ENCODE results near the gene IGSF10.

IGSF10 gene

DNA sequence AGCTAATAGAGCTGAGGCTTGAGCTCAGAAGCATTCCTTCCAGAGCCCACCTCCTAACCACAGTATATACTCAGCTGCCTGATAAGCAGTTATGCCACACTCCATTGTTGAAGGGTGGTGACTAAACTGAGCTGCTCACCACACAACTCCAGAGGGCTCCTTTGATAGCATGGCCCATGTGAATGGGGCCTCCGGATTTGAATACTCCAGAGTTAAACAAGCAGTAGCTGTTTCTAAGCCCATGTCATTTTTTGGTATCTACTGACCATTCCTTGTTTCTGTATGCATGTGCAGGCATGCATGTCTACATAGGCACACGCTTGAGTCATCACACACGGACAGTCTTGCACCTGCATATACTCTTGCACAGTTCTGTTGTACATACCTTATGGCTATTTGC, 28.9 kb downstream of the IGSF10 start:
- H3K4me1 ChIP-seq (ENCODE audit: insufficient read depth, low read length) = peaks cover 8% of the 10 kb centered on the region; the same call in 1 of the 2 replicates
- H3K9ac ChIP-seq (ENCODE audit: low read depth, low read length) = no peak overlapping the region
- H3K9me3 ChIP-seq (ENCODE audit: insufficient read depth, low read depth, low read length) = no peaks in the 10 kb centered on the region; the same call in 1 of the 2 replicates
- H3K4me3 ChIP-seq (ENCODE audit: low read length) = no peak overlapping the region
- no peak overlapping the region for H3K27ac ChIP-seq (ENCODE audit: low read length)
- H3K27me3 ChIP-seq (ENCODE audit: insufficient read depth, low read length) = no peaks in the 10 kb centered on the region
- H3K36me3 ChIP-seq (ENCODE audit: insufficient read depth, low read depth, low read length) = no peaks in the 10 kb centered on the region; the same call in 1 of the 2 replicates

DNA sequence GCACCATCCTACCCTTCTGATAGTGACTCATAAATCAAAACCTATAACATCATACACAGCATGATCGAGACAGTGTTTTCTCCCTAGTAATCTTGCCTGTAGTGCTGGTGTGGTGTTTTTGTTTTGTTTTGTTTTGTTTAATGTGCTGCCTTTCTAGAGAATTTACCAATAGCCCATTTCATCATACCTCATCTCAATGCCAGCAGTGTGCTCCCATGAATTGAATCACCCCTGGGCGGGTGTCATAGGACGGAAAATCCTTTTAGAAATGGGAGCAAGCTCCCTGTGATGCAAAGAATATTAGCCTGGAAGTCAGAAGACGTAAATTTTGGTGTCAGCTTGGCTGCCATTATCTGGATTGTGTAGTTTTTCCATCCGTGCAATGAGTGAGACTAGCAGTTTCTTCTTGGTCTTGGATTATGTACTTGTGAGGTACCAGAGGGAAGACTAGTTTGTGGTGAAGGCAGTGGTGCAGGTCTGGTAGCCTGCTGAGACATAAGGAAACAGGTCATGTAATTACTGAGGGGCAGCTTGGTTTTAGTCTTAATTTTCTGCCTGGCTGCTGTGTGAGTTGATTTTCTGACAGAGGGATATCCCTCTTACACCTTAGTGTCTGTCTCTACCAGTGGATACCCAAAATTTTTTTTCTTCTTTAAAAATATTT, 29.9 kb downstream of the IGSF10 start:
- peaks cover 8% of the 10 kb centered on the region; the same call in 1 of the 2 replicates for H3K4me1 ChIP-seq (ENCODE audit: insufficient read depth, low read length)
- no peaks in the 10 kb centered on the region; the same call in 1 of the 2 replicates for H3K9me3 ChIP-seq (ENCODE audit: insufficient read depth, low read depth, low read length)
- no peak overlapping the region for H3K9ac ChIP-seq (ENCODE audit: low read depth, low read length)
- H3K27ac ChIP-seq (ENCODE audit: low read length) = no peak overlapping the region
- no peaks in the 10 kb centered on the region for H3K27me3 ChIP-seq (ENCODE audit: insufficient read depth, low read length)
- no peak overlapping the region for H3K4me3 ChIP-seq (ENCODE audit: low read length)
- no peaks in the 10 kb centered on the region; the same call in 1 of the 2 replicates for H3K36me3 ChIP-seq (ENCODE audit: insufficient read depth, low read depth, low read length)

DNA sequence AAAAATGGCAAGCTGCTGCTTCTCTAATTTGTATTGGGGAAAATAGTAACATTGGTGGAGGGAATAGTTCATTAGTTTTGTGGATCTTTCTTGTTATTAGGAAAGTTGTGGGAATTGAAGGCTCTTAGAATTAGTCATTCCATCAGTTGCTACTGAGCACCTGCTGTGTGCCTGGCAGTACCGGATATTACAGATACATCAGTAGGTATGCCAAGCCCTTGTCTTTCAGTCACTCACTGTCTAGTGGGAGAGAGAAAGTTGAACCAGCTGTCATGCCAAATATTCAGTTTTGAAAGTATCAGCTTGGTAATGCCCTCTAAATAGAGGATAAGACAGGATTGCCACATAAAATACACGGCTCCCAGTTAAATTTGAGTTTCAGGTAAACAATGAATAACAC, 32.5 kb downstream of the IGSF10 start:
- Histone ChIP-seq H3K9me3 (ENCODE audit: insufficient read depth, low read depth, low read length) (no peaks in the 10 kb centered on the region; the same call in 1 of the 2 replicates), H3K27ac (ENCODE audit: low read length) (no peak overlapping the region), H3K27me3 (ENCODE audit: insufficient read depth, low read length) (no peaks in the 10 kb centered on the region), H3K4me3 (ENCODE audit: low read length) (no peak overlapping the region), H3K9ac (ENCODE audit: low read depth, low read length) (no peak overlapping the region), H3K36me3 (ENCODE audit: insufficient read depth, low read depth, low read length) (no peaks in the 10 kb centered on the region; the same call in 1 of the 2 replicates), H3K4me1 (ENCODE audit: insufficient read depth, low read length) (peaks cover 17% of the 10 kb centered on the region)

DNA sequence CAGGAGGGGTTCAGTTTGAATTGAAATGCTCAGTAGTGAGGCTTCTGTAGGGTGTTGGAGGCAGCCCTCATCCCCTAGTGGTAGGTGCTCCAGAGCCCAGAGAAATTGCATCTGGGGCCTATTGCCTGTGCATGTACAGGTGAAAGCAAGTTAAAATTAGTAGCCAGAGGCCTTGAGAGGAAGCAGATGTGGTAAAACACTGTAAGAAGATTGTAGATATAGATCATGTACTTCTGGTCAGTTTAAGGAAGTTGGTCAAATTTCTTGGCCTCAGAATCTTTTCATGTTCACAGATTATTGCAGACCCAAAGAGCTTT, 34.6 kb downstream of the IGSF10 start:
- no peaks in the 10 kb centered on the region for H3K27me3 ChIP-seq (ENCODE audit: insufficient read depth, low read length)
- no peaks in the 10 kb centered on the region; the same call in 1 of the 2 replicates for H3K9me3 ChIP-seq (ENCODE audit: insufficient read depth, low read depth, low read length)
- H3K4me1 ChIP-seq (ENCODE audit: insufficient read depth, low read length) = peaks cover 14% of the 10 kb centered on the region
- H3K9ac ChIP-seq (ENCODE audit: low read depth, low read length) = no peak overlapping the region
- no peak overlapping the region for H3K27ac ChIP-seq (ENCODE audit: low read length)
- no peak overlapping the region for H3K4me3 ChIP-seq (ENCODE audit: low read length)
- no peaks in the 10 kb centered on the region; the same call in 1 of the 2 replicates for H3K36me3 ChIP-seq (ENCODE audit: insufficient read depth, low read depth, low read length)

DNA sequence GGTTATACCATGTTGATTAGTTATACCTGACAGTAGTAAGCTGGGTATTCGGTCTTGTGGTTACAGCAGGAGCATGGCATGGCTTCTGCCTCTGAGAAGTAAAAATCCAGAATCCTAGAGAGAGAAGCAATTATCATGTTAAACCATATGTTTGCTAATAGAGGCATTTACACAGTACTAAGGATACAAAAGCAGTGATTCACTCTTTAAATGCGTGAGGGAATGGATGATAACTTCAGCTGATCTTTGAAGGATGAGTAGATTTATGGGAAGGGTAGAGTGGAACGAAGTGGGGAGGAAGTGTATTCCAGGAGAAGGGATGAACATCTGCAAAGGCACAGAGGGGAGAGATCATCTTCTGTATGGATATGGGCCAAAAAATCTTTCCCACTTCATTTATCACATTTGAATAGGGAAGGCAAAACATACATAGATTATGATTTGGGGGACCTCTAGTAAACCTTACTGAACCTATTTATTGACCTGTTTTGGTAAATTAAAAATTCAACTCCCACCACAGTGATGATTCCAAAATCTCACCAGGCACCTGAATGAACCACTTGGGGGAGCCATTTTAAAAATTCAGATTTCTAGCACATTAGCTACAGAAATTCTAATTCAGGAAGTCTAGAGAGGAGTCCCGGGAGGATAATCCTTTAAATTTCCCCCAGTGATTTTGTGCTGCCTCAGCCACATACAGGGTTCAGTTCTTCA, 35.1 kb downstream of the IGSF10 start:
- no peaks in the 10 kb centered on the region for H3K27me3 ChIP-seq (ENCODE audit: insufficient read depth, low read length)
- no peak overlapping the region for H3K27ac ChIP-seq (ENCODE audit: low read length)
- H3K36me3 ChIP-seq (ENCODE audit: insufficient read depth, low read depth, low read length) = no peaks in the 10 kb centered on the region; the same call in 1 of the 2 replicates
- H3K4me3 ChIP-seq (ENCODE audit: low read length) = no peak overlapping the region
- H3K9me3 ChIP-seq (ENCODE audit: insufficient read depth, low read depth, low read length) = no peaks in the 10 kb centered on the region; the same call in 1 of the 2 replicates
- H3K9ac ChIP-seq (ENCODE audit: low read depth, low read length) = no peak overlapping the region
- peaks cover 14% of the 10 kb centered on the region for H3K4me1 ChIP-seq (ENCODE audit: insufficient read depth, low read length)

DNA sequence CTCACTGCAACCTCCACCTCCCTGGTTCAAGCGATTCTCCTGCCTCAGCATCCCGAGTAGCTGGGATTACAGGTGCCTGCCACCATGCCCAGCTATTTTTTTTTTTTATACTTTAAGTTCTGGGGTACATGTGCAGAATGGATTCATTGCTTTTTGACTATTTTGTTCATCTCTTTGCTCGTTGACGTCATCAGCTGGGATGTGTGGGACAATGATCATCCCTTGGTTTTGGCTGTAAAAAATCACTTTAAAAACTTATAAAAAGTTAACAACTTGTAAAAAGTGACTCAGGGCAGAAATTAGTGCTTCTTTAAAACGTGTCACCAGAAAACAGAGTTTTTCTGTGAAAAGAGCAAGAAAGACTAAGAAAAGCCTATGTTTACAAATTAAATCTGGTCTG, 37.8 kb downstream of the IGSF10 start:
- Histone ChIP-seq H3K4me3 (ENCODE audit: low read length) (no peak overlapping the region), H3K27ac (ENCODE audit: low read length) (no peak overlapping the region), H3K9ac (ENCODE audit: low read depth, low read length) (no peak overlapping the region), H3K9me3 (ENCODE audit: insufficient read depth, low read depth, low read length) (no peaks in the 10 kb centered on the region), H3K27me3 (ENCODE audit: insufficient read depth, low read length) (no peaks in the 10 kb centered on the region), H3K36me3 (ENCODE audit: insufficient read depth, low read depth, low read length) (peaks cover 2% of the 10 kb centered on the region; the same call in 1 of the 2 replicates), H3K4me1 (ENCODE audit: insufficient read depth, low read length) (peaks cover 14% of the 10 kb centered on the region)

DNA sequence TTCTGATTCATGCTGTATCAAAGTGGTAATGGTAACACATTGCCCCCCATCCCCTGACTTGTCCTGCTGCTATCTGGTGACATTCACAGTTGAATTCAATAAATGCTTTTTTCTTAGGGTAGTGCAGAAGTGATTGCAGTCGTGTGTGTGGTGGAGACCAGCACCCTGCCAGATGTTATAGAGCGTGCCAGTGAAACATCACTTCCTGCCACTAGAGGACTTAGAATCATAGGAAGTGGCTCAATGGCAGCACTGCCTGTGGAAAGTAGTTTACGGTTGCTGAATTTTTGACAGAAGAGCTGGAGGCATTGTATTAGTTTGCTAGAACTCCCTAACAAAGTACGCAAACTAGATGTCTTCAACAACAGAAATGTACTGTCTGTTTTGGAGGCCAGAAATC, 38.9 kb downstream of the IGSF10 start:
- H3K27ac ChIP-seq (ENCODE audit: low read length) = no peak overlapping the region
- H3K4me3 ChIP-seq (ENCODE audit: low read length) = no peak overlapping the region
- peaks cover 7% of the 10 kb centered on the region; the same call in 1 of the 2 replicates for H3K36me3 ChIP-seq (ENCODE audit: insufficient read depth, low read depth, low read length)
- peaks cover 14% of the 10 kb centered on the region for H3K4me1 ChIP-seq (ENCODE audit: insufficient read depth, low read length)
- no peak overlapping the region for H3K9ac ChIP-seq (ENCODE audit: low read depth, low read length)
- H3K27me3 ChIP-seq (ENCODE audit: insufficient read depth, low read length) = no peaks in the 10 kb centered on the region
- no peaks in the 10 kb centered on the region for H3K9me3 ChIP-seq (ENCODE audit: insufficient read depth, low read depth, low read length)

DNA sequence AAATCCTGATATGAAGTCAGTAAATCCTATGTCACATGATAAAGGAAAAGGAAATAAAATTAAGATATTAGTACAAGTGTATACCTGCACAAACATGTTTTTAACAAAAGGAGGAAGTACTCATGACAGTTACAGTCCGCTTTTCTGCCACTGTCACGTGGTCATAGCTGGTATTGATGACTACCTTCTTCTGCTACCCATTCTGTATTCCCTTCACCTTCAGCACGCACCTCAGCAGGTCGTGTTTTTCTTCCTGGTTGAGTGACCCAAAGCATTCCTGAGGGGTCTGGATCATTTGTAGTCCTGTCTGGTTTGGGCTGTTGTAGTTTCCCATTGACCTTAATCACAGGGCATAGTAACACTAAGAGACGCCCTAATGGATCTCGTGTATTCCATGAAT, 41.1 kb downstream of the IGSF10 start:
- H3K36me3 ChIP-seq (ENCODE audit: insufficient read depth, low read depth, low read length) = peaks cover 10% of the 10 kb centered on the region; the same call in 1 of the 2 replicates
- H3K4me1 ChIP-seq (ENCODE audit: insufficient read depth, low read length) = peaks cover 3% of the 10 kb centered on the region
- no peak overlapping the region for H3K4me3 ChIP-seq (ENCODE audit: low read length)
- no peaks in the 10 kb centered on the region for H3K9me3 ChIP-seq (ENCODE audit: insufficient read depth, low read depth, low read length)
- H3K27me3 ChIP-seq (ENCODE audit: insufficient read depth, low read length) = no peaks in the 10 kb centered on the region
- no peak overlapping the region for H3K9ac ChIP-seq (ENCODE audit: low read depth, low read length)
- no peak overlapping the region for H3K27ac ChIP-seq (ENCODE audit: low read length)

DNA sequence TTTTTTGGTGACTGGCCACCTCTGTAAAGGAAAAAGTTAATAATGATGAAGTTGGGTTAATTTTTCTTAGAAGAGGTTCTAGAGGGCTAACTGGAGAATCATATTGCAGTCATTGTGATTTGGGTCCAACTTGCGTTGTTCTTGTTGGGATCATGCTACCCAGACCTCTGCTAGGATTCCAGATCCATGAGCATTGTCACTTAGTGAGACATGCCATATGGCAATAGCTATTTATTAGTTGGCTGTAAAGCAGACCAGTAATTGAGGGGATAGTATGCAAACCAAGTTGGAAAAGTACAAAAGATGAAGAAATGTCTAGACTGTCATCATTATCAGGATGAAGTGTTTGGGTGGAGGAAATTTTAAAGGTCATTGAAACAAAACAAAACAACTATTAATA, 45.6 kb downstream of the IGSF10 start:
- Histone ChIP-seq H3K4me1 (ENCODE audit: insufficient read depth, low read length) (no peaks in the 10 kb centered on the region), H3K9ac (ENCODE audit: low read depth, low read length) (no peak overlapping the region), H3K27ac (ENCODE audit: low read length) (no peak overlapping the region), H3K27me3 (ENCODE audit: insufficient read depth, low read length) (no peaks in the 10 kb centered on the region), H3K4me3 (ENCODE audit: low read length) (no peak overlapping the region), H3K9me3 (ENCODE audit: insufficient read depth, low read depth, low read length) (no peaks in the 10 kb centered on the region), H3K36me3 (ENCODE audit: insufficient read depth, low read depth, low read length) (peaks cover 28% of the 10 kb centered on the region)

DNA sequence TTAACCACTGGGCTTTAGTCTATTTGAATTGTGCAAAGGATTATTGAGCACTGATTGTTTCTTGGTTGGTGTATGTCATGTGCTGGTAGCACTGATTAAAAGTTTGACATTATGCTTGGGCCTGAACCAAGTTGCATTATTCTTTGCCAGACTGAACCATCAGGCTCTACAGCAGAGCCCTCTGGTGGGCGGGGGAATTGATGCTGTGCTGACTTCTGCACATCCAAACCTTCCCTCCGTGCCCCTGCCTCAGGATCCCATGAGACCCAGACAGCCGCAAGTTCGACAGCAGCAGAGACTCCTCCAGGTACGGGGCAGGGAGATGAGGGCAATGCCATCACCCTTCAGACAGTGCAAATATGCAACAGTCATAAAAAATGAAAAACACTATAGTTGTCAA, 47.9 kb downstream of the IGSF10 start:
- H3K9ac ChIP-seq (ENCODE audit: low read depth, low read length) = no peak overlapping the region
- no peaks in the 10 kb centered on the region for H3K27me3 ChIP-seq (ENCODE audit: insufficient read depth, low read length)
- H3K36me3 ChIP-seq (ENCODE audit: insufficient read depth, low read depth, low read length) = peaks cover 25% of the 10 kb centered on the region
- H3K4me1 ChIP-seq (ENCODE audit: insufficient read depth, low read length) = no peaks in the 10 kb centered on the region
- H3K9me3 ChIP-seq (ENCODE audit: insufficient read depth, low read depth, low read length) = no peaks in the 10 kb centered on the region
- H3K4me3 ChIP-seq (ENCODE audit: low read length) = no peak overlapping the region
- H3K27ac ChIP-seq (ENCODE audit: low read length) = no peak overlapping the region
